MM.1S (cell line): Measurements from ENCODE around the gene FAM20C.

ENCODE experiments used
- EZH2 ChIP-seq: fragments of 300-600 bp; sonication (generic); optimal IDR thresholded peaks from 2 replicates; pipeline ENCODE3; 2017; ENCODE audit warnings: low read depth, mild to moderate bottlenecking, antibody characterized with exemption, low read length, mixed read lengths
- TF ChIP-seq, protein P1 (sequence below): fragments of 300-600 bp; sonication (generic); IDR thresholded peaks from 2 replicates; pipeline ENCODE4 v1.5.1; 2016; ENCODE audit warnings: antibody characterized with exemption, low read length, mixed read lengths

DNA sequence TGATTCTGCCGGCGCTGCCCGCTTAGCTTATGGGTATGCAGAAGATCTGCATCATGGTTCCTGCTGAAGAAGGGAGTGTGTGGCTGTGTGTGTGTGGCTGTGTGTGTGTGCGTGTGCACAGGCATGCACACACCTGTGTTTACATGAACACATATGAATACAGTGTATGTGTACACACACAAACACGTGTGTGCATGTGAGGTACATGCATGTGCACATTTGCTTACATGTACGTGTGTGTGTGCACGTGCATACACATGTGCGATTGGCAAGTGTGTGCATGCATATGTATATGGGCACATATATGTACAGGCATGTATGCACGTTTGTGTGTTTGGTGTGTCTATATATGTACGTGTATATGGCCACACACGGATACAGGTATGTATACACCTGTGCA lies 16.4 kb upstream of the FAM20C start:
- TF ChIP-seq, protein P1, sequence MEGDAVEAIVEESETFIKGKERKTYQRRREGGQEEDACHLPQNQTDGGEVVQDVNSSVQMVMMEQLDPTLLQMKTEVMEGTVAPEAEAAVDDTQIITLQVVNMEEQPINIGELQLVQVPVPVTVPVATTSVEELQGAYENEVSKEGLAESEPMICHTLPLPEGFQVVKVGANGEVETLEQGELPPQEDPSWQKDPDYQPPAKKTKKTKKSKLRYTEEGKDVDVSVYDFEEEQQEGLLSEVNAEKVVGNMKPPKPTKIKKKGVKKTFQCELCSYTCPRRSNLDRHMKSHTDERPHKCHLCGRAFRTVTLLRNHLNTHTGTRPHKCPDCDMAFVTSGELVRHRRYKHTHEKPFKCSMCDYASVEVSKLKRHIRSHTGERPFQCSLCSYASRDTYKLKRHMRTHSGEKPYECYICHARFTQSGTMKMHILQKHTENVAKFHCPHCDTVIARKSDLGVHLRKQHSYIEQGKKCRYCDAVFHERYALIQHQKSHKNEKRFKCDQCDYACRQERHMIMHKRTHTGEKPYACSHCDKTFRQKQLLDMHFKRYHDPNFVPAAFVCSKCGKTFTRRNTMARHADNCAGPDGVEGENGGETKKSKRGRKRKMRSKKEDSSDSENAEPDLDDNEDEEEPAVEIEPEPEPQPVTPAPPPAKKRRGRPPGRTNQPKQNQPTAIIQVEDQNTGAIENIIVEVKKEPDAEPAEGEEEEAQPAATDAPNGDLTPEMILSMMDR = no peak
- TF ChIP-seq EZH2 = no peak
